Ishikawa (cell line): Measurements from ENCODE around the gene TNIP3.

Experiments used
- CEBPB ChIP-seq: IDR thresholded peaks from 2 replicates; pipeline ENCODE4 v1.6.1; 2012
- CREB1 ChIP-seq: IDR thresholded peaks from 2 replicates; pipeline ENCODE4 v1.6.1; 2012; ENCODE audit warnings: low read depth
- EGR1 ChIP-seq: IDR thresholded peaks from 2 replicates; pipeline ENCODE4 v1.6.1; 2012
- EP300 ChIP-seq: IDR thresholded peaks from 2 replicates; pipeline ENCODE4 v1.6.1; 2012; ENCODE audit warnings: borderline replicate concordance
- FOXM1 ChIP-seq: IDR thresholded peaks from 2 replicates; pipeline ENCODE4 v1.6.1; 2012; ENCODE audit warnings: low read depth, borderline replicate concordance
- MAX ChIP-seq: IDR thresholded peaks from 2 replicates; pipeline ENCODE4 v1.6.1; 2012
- NFIC ChIP-seq: IDR thresholded peaks from 2 replicates; pipeline ENCODE4 v1.6.1; 2012
- RAD21 ChIP-seq: IDR thresholded peaks from 2 replicates; pipeline ENCODE4 v1.6.1; 2012; ENCODE audit warnings: low read depth
- REST ChIP-seq: IDR thresholded peaks from 2 replicates; pipeline ENCODE4 v1.6.1; 2012; ENCODE audit warnings: low read depth, mild to moderate bottlenecking
- TAF1 ChIP-seq: IDR thresholded peaks from 2 replicates; pipeline ENCODE4 v1.6.1; 2012; ENCODE audit warnings: low read depth, mild to moderate bottlenecking
- TCF12 ChIP-seq: IDR thresholded peaks from 2 replicates; pipeline ENCODE4 v1.6.1; 2012; ENCODE audit warnings: low read depth
- TEAD4 ChIP-seq: IDR thresholded peaks from 2 replicates; pipeline ENCODE4 v1.6.1; 2012
- USF1 ChIP-seq: IDR thresholded peaks from 2 replicates; pipeline ENCODE4 v1.6.1; 2012
- YY1 ChIP-seq: IDR thresholded peaks from 2 replicates; pipeline ENCODE4 v1.6.1; 2012; ENCODE audit warnings: low read depth
- ZBTB7A ChIP-seq: IDR thresholded peaks from 2 replicates; pipeline ENCODE4 v1.6.1; 2012; ENCODE audit warnings: low read depth

The TNIP3 gene

GRCh38 chr4:121150486-121150885 lies 13.6 kb downstream of the TNIP3 start:
- TF ChIP-seq CEBPB (no peak), REST (no peak), ZBTB7A (no peak), NFIC (no peak), EP300 (no peak), EGR1 (no peak), TEAD4 (no peak), TAF1 (no peak), CREB1 (no peak), RAD21 (no peak), FOXM1 (no peak), MAX (no peak), TCF12 (no peak), YY1 (no peak), USF1 (no peak)

GRCh38 chr4:121150003-121150402 lies 14.1 kb downstream of the TNIP3 start:
- no peak for TF ChIP-seq YY1

GRCh38 chr4:121148621-121149020 lies 15.5 kb downstream of the TNIP3 start:
- TF ChIP-seq EP300, result no peak
- no peak for TF ChIP-seq CEBPB
- no peak for TF ChIP-seq RAD21
- TF ChIP-seq USF1, result no peak
- TF ChIP-seq EGR1, result no peak
- TF ChIP-seq ZBTB7A, result no peak
- no peak for TF ChIP-seq CREB1
- TF ChIP-seq NFIC, result no peak
- TF ChIP-seq YY1, result no peak

- no peak for TF ChIP-seq TEAD4
Observed at GRCh38 chr4:121148000-121148399, 16.1 kb downstream of the TNIP3 start.

GRCh38 chr4:121146530-121146929 lies 17.6 kb downstream of the TNIP3 start:
- TF ChIP-seq CEBPB, result no peak
- TF ChIP-seq TEAD4, result no peak
- no peak for TF ChIP-seq USF1
- no peak for TF ChIP-seq TAF1
- TF ChIP-seq NFIC, result no peak
- TF ChIP-seq YY1, result no peak
- no peak for TF ChIP-seq REST
- TF ChIP-seq FOXM1, result no peak
- no peak for TF ChIP-seq ZBTB7A
- TF ChIP-seq MAX, result no peak
- TF ChIP-seq EP300, result no peak
- TF ChIP-seq EGR1, result no peak
- no peak for TF ChIP-seq CREB1
- TF ChIP-seq RAD21, result no peak
- no peak for TF ChIP-seq TCF12

GRCh38 chr4:121145430-121145829 lies 18.7 kb downstream of the TNIP3 start:
- TF ChIP-seq TCF12 (no peak), NFIC (no peak), MAX (no peak), TEAD4 (no peak), FOXM1 (no peak), CEBPB (no peak), RAD21 (no peak), TAF1 (no peak), ZBTB7A (no peak)
